Lower leg skin (tissue), 3 donors: ENCODE results near the gene ARF1.

Source experiments
- CTCF ChIP-seq, 3 donors: fragments of 450-650 bp; IDR thresholded peaks; one replicate each; pipeline ENCODE4 v1.5.1; 2016; ENCODE audit warnings: antibody characterized with exemption in 3 of 3, mild to moderate bottlenecking in 3 of 3, moderate library complexity in 2 of 3
- POLR2A ChIP-seq, 2 donors: fragments of 450-650 bp; IDR thresholded peaks; one replicate each; pipeline ENCODE4 v1.6.1; 2016 to 2017; ENCODE audit warnings: antibody characterized with exemption in 2 of 2, mild to moderate bottlenecking in 1 of 2, moderate library complexity in 1 of 2

DNA sequence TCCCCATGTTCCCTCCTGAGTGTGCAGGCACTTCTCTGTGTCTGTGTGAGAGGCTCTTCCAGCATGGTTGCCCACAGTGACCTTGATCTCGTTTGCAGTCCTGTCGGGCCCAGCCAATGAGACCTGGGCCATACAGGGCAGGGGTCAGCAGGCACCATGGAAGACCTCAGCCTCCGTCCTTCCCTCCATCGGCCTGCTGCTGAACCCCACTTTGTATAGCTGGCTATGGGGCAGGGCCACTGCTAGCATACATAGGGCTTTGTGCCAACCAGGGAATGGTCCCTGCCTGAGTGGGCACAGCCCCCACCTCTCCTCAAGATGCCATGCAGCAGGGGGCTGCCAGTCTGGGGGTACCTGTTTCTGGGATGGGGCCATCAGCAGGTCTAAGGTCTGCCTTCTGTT is 16.8 kb downstream of the ARF1 start:
- TF ChIP-seq CTCF (IDR thresholded peaks at IDR 0.05) = no peak
- TF ChIP-seq POLR2A (IDR thresholded peaks at IDR 0.05) = no peak
